Adipose tissue (tissue), 3 donors: Measurements from ENCODE around the gene PRAC2. TPM values are rescaled to one million over a fixed set of nuclear protein-coding genes. Genes with fewer than 3 reads are reported as not detected.
"Not testable (repeated sequence)": the region's sequence is repeated elsewhere in the genome, so short reads cannot be mapped to it uniquely, and the experiment has no call there.

Source experiments
- H3K27ac ChIP-seq: one replicate; pipeline ENCODE4 v1.5.1; 2013; ENCODE audit warnings: low read depth, low read length
- WGBS, 3 donors: extraction: QIAGEN DNeasy Blood & Tissue Kit; methylation state at CpG; one replicate each; pipeline ENCODE4 v1.1.7; 2013; 5-methylcytosine and 5-hydroxymethylcytosine counted together
- polyA plus RNA-seq, 3 donors: library from polyadenylated mRNA; stranded (reverse); fragments of 200-250 nt; gene quantifications; one replicate each; pipeline ENCODE4 v1.2.3, GENCODE V29; 2013
- donor health status: healthy with polysubstance abuse.
- donor health status: Bipolar disorder and iron deficiency.
- donor health status: healthy.

Gene PRAC2
- not detected for polyA plus RNA-seq

GRCh38 chr17:48722915-48723422, at the start of gene PRAC2:
TSS of gene PRAC2 (plus strand) at chr17:48723185. CDS start at chr17:48724411, 1,226 bp downstream.
- H3K27ac ChIP-seq = no peak within 1 kb of the TSS
- 4 to 6% (median 6%) methylated on average over 21 of the region's 21 CpGs for WGBS, 3 donors

GRCh38 chr17:48676963-48677558, 45.9 kb upstream of the PRAC2 start:
- WGBS, 3 donors = 50 to 81% (median 75%) methylated on average over 6 of the region's 6 CpGs
- H3K27ac ChIP-seq = no peak overlapping the region

DNA sequence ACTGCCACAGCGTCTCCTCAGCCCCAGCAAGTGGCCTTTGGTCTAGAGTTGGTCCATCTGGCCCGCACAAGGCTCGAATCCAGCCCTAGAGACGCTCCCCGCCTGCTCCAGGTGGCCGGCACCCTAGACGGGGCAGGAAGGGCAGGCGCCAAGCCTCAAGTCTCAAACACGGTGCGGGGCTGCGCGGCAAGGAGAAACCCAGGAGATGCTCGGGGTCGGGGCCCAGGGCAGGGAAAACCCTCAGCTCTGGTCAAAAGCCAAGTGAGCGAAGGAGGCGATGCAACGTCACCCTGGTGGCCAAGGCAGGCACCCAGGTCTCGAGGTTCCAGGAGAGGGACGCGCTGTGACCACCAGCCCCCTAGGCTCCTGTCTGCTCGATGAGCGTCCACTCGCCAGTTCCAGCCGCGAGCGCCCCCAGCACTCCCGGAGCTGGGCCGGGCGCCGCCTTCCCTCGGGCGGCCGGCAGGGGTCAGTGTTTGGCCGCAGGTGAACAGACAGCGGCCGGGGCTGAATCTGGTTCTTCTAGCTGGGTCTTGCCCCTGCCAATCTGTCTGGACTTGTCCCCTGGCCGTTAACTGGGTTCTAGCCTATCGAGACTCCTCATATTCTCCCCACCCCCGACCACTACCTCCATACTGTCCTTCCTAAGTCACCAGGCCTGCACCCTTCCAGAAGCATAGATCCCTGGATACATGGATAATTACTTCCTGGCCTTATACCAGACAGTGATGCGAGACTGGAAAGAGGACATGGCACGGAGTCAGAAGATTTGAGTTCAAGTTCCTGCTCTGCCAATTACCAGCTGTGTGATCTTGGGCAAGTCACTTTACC, 44.6 kb upstream of the PRAC2 start:
- 6 to 10% (median 9%) methylated on average over 38 to 41 of the region's 41 CpGs for WGBS, 3 donors
- H3K27ac ChIP-seq = no peak overlapping the region

DNA sequence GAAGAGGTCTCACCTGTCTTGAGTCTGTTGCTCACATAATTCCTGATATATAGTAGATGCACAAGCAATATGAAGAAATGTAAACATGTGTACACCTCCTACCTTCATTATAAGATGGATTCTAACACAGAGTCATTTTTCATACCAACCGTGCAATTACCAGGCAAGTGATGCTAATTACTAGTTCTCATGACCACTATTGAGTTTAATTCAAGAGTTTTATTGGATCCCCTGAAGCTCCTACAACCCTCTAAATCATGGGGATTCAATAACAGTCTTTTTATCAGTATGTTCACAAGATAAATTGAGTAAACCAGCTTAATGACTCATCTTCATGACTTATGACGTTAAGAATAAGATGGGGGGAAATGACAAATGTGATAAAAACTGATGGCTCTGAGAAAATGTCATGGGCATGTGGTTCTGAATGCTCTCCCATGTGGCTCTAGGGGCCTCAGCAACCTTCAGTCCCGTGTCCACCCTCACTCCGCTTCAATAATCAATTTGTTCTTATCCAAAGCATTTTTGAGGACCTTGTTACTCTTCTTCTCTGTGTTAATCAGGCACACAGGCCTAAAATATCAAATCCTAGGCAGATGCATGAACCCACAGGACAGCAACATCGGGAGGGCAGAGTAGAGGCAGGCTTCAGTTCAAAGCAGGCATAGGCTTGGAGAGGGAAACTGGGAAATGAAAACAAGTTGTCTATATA, 43.4 kb upstream of the PRAC2 start:
- no peak overlapping the region for H3K27ac ChIP-seq
- 75 to 87% (median 87%) methylated on average over 5 of the region's 5 CpGs for WGBS, 3 donors

GRCh38 chr17:48681609-48682008, 41.4 kb upstream of the PRAC2 start:
- WGBS, 3 donors = 87 to 93% (median 91%) methylated on average over 1 of the region's 1 CpG
- no peak overlapping the region for H3K27ac ChIP-seq

GRCh38 chr17:48690655-48691054, 32.3 kb upstream of the PRAC2 start:
- 81 to 86% (median 85%) methylated on average over 5 of the region's 5 CpGs for WGBS, 3 donors
- H3K27ac ChIP-seq = no peak overlapping the region

DNA sequence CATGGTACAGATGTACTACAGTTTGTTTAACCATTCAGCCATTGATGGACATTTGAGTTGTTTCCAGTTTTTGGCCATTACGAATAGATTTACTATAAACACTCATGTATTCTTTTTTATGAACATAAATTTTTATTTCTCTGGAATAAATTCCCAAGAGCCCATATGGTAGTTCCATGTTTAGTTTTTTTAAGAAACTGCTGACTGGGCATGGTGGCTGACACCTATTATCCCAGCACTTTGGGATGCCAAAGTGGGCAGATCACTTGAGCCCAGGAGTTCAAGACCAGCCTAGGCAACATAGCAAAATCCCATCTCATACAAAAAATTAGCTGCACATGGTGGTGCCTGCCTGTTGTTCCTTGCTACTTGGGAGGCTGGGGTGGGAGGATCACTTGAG, 30.9 kb upstream of the PRAC2 start:
- 76 to 91% (median 82%) methylated on average over 1 of the region's 1 CpG for WGBS, 3 donors
- H3K27ac ChIP-seq = no peak overlapping the region

DNA sequence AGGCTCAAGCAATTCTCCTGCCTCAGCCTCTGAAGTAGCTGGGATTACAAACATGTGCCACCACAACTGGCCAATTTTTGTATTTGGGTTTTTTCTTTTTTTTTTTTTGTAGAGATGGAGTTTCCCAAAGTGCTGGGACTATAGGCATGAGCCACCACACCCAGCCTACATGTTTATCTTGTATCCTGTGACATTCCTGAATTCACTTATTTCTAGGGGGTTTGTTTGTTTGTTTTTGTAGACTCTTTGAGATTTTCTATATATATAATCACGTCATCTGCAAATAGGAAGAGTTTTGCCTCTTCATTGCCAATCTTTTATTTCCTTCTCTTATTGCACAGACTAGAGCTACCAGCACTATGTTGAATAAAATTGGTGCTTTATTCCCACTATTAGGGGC, 29.8 kb upstream of the PRAC2 start:
- 24 to 43% (median 39%) methylated on average over 1 of the region's 1 CpG for WGBS, 3 donors
- no peak overlapping the region for H3K27ac ChIP-seq

DNA sequence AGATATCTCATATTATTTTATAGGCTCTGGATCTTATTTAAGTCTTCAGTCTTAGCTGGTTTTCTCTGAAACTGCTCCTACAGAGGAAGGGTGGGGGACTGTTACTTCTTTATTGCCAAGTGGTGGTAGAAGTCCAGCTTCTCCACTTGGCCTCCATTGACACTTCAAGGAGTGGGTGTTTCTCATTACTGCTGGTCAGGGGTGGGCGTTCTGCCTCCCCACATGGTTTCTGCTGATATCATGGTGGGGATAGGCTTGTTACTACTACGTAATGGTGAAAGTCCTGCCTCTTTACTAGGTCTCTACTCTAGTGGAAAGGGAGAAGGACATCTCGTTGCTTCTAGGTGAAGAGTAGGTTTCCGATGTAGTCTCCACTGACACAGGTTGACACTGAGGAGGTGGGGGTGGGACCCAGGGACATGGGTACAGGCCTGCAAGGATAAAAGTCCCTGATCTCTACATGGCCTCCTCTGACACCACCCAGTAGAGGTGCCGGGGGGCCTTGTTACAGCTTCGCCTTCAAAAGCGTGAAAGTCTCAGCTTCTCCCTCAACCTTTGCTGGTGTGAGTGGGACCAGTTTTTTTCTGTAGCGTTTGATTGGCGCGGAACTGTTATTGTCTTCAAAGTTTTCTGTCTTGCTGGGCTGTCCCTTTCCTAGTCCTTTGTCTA, 21.0 kb upstream of the PRAC2 start:
- WGBS, 3 donors = 89 to 93% (median 92%) methylated on average over 10 of the region's 10 CpGs
- H3K27ac ChIP-seq = no peak overlapping the region

GRCh38 chr17:48704361-48705248, 18.4 kb upstream of the PRAC2 start:
- 69 to 78% (median 71%) methylated on average over 11 of the region's 11 CpGs for WGBS, 3 donors
- H3K27ac ChIP-seq = no peak overlapping the region

DNA sequence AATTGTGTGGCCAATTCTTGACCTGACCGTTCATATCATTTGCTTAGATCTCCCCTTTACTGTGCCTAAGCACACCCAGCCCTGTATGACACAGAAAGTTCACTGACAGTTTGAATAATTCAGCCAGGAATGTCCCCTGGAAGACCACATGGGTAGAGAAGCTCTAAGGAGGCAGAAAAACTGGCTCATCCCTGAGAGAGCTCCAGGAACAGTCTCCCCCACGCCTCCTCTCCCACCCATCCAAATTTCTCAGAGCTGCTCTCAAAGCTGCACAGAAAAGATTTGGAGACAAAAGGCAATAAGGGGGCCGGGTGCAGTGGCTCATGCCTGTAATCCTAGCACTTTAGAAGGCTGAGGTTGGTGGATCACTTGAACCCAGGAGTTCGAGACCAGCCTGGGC, 11.9 kb upstream of the PRAC2 start:
- H3K27ac ChIP-seq = no peak overlapping the region
- 53 to 65% (median 55%) methylated on average over 4 of the region's 4 CpGs for WGBS, 3 donors

- WGBS, 3 donors = 32 to 51% (median 43%) methylated on average over 5 of the region's 5 CpGs
- no peak overlapping the region for H3K27ac ChIP-seq
These were observed 7.2 kb upstream of the PRAC2 start for GRCh38 chr17:48715496-48716399.

- not testable (repeated sequence) for H3K27ac ChIP-seq
- 79 to 81% (median 80%) methylated on average over 3 of the region's 3 CpGs for WGBS, 3 donors
These were observed 6.4 kb upstream of the PRAC2 start for GRCh38 chr17:48716549-48716948.

DNA sequence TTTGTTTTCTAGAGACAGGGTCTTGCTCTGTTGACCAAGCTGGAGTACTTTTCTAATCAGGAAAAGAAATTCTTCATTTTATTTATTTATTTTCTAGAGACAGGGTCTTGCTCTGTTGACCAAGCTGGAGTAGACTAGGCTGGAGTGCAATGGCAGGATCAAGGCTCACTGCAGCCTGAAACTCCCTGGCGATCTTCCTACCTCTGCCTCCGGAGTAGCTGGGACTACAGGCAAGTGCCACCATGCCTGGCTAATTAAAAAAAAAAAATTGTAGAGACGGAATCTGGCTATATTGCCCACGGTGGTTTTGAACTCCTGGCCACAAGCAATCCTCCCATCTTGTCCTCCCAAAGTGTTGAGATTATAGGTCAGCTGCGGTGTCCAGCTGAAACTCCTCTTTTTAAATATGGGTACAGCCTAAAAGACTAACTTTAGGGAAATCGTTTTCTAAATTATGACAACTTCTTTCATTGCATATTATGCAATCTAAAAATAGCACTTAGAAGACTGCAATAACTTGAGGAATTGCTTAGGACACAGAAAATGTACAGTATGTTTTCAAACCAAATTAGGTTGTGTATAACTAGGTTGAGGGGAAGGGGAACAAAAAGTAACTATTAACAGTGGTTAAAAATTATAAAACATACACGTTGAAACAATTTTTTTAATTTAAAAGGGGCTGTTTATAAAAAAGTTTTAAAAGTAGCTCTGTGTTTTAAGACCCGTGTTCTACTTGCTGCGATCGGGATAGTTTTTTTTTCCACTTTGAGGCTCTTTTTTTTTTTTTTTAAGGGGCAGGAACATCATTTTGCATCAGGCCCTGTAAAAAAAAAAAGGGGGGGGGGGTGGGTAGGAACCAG, 5.4 kb upstream of the PRAC2 start:
- 10 to 16% (median 14%) methylated on average over 10 of the region's 10 CpGs for WGBS, 3 donors
- no peak overlapping the region for H3K27ac ChIP-seq

DNA sequence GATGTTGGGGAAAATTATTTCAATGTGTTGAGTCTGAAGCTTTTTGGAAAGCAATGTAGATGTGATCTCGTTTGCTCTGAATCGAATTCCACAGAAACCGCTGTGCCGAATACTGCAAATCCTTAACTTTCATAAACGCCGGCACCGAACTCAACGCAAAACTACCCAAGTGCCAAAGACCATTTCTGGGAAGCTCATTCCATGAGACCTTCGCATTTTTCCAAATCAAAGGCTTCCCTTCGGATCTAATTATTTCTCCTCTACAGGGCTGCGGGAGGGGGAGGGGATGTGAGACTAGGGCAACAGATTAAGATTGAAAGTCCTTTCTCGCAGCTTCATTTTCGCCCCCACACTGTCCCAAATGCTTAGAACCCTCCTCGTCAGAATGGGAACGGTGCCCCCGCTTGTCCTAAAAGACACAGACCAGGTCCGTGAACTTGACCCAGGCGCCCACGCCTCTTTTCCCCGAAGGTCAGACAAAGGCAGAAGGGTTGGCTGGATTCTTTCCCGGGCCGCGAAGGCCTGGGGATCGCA, 4.7 kb upstream of the PRAC2 start:
- WGBS, 3 donors = 13 to 17% (median 14%) methylated on average over 24 of the region's 24 CpGs

More for the DNA sequence above, 4.7 kb upstream of the PRAC2 start:
- no peak overlapping the region for H3K27ac ChIP-seq
